ENCODE measurements around the gene KLC3.
"Not testable (repeated sequence)": the region's sequence is repeated elsewhere in the genome, so short reads cannot be mapped to it uniquely, and the experiment has no call there.

The KLC3 gene

DNA sequence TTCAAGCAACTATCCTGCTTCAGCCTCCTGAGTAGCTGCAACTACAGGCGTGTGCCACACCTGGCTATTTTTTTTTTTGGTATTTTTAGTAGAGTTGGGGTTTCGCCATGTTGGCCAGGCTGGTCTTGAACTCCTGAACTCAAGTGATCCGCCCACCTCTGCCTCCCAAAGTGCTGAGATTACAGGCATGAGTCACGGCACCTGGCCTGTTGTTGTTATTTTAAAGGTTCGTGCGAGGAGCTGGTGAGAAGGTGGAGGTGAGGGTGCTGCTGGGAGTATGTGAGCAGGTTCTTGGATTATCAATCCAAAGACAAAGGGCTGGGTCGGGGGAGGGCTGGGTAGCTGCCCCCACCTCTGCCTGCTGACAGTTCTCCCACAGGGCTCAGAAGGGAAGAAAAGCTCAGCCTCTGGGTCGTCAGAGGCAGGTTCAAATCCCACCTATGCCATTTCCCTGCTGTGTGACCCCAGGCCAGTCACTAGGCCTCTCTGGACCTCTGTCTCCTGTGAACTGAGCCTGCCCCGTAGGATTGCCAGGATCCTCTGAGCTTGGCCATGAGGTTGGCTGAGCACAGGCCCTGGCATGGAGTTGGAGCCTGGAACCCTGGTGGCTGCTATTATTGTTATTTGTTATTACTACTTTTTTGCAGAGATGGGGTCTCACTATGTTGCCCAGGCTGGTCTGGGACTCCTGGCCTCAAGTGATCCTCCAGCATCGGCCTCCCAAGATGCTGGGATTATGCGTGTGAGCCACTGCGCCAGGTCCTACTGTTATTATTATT, 19.4 kb upstream of the KLC3 start:
- DNase-seq: no peak

DNA sequence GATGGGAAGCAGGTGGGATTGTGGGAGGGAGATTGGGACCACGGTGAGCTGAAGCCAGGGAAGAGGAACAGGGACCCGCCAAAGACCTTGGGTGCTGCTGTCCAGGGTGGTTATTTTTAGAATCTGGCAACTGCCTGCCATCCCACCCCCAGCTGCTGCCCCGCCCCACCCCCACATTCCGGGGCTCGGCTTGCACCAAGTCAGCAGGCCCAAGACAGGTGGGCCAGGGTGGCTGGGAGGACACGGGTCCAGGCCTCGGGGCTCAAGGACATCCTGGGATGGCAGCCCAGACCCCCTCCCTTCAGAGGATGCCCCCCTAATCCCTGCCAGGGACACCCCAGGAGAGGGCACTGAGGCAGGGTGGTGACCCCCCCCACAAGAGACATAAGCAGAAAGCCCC, 18.7 kb upstream of the KLC3 start:
- no peak for DNase-seq

DNA sequence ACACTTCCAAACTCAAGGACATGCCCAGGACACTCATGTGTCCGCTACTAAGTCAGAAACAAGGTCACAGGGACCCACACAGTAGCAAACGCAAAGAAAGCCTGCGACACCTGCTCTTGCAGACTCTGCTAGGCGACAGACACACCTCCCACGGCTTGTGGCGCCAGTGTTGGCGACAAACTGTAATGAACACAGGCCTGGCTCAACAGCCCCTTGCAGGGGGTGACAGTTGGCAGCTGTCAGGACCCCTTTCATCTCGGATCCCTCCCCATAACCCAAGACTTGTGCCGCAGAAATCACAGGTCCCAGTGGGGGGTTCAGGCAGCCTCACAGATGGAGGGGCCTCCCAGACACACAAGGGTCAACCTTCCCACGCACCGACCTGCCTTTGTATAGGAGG, 18.2 kb upstream of the KLC3 start:
- no peak for DNase-seq

DNA sequence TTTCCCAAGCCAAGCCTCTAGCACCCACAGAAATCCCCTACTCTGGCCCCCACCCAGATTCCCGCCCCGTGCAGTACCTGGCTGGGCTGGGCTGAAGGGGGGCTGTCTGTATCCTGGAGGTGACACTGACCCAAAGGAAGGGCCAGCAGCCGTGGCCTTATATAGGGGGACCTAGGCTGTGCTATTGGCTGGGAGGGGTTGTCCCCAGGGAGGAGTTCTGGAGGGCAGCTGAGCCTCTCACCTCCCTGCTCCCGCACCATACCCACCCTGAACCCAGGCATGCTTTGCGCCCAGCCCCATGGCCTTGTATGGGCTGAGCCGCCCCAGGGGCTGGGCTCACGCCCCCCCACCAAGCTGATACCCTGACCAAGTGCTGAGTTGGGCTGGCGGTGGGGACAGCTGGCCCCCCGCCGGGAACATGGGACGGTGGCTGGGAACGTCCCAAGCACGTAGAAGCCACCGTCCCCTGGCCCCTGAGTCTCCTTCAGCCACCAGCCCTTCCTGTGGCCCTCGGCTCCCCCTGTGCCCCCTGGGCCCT, 17.7 kb upstream of the KLC3 start, which contains the start of gene CKM:
Gene CKM, minus strand, starts transcription at position 132 of the 538 bp plus-strand sequence. CDS start 3,162 bp downstream, outside the sequence.
- DNase-seq: no peak

DNA sequence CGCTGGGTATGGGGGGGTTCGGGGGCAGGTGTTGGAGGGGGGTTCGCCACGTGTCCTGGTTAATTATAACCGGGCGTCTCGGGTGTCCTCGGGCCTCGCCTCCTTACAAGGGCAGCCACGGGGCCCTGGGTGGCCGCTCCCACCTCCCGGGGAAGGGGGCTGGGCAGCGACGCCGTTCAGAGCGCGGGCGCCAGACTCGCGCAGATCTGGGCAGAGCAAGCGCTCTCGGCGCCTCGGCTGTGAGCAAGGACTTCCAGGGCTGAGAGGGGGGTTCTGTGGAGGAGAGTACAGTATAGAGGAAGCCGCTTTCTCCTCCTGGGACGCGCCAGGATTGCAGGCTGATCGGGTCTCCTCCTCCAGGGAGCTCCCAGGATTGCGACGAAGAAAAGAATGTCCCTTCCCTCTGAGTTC, 16.9 kb upstream of the KLC3 start:
- DNase-seq: no peak

DNA sequence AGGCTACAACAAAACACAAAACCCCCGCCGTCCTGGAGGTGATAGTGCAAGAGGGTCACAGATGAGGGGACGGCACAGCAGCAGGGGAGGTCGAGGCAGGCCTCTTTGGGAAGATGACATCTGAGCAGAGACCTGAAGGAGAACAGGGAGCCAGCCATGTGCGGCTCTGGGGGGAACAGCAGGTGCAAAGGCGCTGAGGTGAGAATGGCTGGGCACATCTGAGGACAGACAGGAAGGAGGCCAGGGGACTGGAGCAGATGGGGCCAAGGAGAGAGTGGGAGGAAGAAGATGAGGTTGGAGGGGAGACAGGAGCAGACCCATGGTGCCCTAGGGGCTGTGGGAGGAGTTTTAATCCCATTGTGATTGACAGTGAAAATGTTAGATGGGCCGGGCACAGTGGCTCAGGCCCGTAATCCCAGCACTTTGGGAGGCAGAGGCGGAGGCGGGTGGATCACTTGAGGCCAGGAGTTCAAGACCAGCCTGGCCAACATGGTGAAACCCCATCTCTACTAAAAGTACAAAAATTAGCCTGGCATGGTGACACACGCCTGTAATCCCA, 16.1 kb upstream of the KLC3 start:
- no peak for DNase-seq

DNA sequence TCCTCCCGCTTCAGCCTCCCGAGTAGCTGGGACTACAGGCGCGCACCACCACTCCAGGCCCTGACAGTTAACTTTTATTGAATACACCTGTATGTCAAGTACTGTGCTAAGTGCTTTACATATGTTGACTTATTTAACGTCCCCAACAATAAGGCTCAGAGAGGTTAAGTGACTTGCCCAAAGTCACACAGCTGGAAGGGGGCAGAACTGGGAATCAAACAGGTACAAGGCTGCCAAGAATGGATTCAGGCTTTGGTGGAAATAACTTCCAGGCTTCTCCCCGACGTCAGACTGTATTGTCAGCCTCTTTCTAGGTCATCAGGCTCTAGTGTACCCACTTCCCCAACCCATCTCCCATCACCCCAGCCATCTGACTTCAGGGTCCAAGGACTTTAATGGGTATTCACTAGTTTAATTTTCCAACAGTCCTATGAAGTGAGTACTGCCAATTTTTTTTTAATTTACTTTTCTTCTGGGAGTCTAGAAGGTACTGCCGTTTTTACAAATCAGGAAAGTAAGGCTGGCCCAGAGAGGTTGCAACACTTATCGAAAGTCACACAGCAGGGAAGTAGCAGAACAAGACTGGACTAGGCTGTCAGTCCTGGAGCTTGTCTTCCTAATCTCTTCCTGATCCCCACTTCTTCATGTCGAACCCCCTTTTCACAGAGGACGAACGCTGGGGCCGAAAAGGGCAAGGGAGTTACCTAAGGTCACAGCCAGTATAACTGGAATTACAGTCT, 13.0 kb upstream of the KLC3 start:
- DNase-seq: no peak

DNA sequence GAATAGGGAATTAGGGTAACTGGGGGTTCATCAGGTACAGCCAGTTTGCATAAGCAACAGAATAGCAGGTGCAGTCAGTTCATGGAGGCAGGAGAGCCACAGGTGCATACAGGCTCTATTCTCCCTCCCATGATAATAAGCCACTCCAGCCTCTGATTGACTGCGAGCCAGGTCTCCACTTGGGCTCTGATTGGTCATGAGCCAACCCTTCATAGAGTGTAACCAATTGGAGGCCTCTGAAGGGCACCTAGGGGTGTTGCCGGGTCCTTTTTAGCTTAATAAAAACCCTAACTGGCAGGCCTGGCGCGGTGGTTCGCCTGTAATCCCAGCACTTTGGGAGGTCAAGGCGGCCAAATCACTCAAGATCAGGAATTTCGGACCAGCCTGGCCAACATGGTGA, 9.1 kb upstream of the KLC3 start:
- DNase-seq: no peak

DNA sequence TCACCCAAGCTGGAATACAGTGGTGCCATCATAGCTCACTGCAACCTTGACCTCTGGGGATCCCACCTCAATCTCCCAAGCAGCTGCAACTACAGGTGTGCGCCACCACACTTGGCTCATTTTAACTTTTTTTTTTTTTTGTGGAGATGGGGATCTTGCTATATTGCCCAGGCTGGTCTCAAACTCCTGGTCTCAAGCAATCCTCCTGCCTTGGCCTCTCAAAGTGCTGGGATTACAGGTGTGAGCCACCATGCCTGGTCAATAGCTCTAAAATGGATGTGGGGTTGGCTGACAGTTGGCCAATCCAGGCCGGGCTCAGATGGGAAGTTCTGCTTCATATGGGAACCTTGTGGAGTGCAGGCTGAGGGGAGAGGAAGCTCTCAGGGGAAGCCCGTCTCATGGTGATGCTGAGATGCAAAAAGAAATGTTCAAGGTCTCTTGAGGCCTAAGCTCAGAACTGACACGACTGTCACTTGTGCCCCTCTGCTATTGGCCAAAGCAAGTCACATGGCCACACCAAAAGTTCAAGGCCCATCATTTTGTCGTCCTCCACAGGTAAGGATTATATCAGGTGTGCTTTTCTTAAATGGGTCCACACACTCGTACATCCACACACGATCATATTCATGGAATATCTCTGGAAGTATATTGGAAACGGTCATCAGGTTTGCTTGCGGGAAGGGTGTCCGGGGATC, 6.8 kb upstream of the KLC3 start:
- no peak for DNase-seq

DNA sequence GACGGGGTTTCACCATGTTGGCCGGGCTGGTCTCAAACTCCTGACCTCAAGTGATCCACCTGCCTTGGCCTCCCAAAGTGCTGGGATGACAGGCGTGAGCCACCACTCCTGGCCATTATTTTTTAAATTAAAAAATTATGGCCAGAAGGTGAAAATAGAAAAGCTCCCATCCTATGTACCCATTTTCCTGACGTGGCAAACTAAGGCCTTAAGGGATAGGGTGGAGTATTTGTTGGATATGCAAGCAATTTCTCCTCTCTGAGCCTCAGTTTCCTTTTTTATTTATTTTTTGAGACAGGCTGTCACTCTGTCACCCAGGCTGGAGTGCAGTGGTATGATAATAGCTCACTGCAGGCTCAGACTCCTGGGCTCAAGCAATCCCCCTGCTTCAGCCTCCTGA, 5.7 kb upstream of the KLC3 start:
- not testable (repeated sequence) for DNase-seq

DNA sequence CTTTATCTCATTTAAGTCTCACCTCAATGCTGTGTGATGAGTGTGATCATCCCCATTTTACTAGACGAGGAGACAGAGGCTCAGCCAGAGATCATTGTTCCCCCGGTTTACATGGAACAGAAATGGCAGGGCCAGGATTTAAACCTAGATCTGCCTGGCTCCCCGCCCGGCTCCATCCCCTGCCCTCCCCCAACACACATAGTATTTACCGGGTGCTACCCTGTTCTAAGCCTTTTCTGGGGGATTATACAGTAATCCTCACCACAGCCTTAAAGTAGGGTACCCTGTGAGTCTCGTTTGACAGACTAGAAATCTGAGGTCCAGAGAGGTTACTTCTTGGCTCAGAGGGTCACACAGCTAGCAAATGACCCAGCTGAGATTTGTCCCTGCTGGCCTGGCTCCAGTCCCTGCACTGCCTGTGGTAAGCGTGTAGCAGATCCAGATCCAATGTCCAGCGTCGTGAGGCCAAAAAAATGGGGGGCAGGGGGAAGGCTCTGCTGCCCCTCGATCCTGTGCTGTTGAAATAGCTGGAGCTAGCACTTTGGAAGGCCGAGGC, 3.8 kb upstream of the KLC3 start:
- DNase-seq: no peak

DNA sequence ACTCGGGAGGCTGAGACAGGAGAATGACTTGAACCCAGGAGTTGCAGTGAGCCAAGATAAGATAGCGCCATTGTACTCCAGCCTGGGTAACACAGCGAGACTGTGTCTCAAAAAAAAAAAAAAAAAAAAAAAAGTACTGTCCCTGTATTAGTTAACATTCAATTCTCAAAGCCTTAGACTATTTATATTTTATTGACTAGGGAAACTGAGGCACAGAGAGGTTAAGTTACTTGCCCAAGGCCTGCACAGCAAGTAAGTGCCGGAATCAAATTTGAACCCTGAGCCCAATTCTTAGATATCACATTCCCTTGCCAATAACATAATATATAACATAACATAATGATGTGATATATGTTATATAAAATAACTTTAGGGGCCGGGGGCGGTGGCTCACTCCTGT, 921 bp upstream of the KLC3 start:
- no peak for DNase-seq

DNA sequence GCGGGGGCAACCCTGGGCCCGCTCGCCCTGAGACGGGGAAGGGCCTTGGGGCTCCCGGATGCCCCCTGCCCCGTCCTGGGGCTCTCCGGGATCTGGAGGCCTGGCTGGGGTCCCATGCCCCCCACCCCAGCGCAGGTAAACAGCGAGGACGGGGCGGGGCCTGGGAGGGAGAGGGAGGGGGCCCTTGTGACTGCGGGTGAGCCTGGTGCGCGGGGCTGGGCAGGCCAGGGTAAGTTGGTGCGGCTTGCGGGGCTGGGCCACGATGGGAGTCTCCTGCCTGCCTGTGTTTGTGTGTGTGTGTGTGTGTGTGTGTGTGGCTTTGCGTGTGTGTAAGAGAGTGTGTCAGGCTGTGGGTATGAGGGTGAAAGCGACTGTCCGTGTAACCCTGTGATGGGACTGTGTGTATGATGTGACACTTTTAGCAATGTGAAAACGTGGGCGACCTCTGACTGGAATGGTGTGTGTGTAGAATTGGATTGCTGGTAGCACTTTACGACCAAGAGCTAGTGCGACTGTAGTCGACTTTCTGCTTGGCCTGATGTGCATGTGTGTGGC, 426 bp downstream of the KLC3 start:
- DNase-seq: no peak

DNA sequence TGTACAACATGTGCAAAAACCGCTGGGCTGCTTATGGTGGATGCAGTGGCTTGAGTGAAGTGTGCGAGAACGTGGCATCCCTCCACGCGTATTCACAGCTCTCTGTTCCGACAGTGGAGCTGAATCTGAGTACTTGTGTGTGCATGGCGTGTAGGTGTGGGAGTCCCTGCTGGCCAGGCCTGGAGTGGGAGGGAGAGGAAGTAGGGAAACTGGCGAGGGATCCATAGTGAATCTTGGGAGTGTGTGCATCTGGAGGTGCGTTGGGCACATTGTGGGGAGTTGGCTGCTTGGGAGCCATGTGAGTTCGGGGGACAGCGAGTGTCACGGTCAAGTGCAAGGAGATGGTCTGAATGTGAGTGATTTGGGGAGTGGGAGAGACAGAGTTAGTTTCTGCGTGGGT, 2.4 kb downstream of the KLC3 start:
- no peak for DNase-seq

DNA sequence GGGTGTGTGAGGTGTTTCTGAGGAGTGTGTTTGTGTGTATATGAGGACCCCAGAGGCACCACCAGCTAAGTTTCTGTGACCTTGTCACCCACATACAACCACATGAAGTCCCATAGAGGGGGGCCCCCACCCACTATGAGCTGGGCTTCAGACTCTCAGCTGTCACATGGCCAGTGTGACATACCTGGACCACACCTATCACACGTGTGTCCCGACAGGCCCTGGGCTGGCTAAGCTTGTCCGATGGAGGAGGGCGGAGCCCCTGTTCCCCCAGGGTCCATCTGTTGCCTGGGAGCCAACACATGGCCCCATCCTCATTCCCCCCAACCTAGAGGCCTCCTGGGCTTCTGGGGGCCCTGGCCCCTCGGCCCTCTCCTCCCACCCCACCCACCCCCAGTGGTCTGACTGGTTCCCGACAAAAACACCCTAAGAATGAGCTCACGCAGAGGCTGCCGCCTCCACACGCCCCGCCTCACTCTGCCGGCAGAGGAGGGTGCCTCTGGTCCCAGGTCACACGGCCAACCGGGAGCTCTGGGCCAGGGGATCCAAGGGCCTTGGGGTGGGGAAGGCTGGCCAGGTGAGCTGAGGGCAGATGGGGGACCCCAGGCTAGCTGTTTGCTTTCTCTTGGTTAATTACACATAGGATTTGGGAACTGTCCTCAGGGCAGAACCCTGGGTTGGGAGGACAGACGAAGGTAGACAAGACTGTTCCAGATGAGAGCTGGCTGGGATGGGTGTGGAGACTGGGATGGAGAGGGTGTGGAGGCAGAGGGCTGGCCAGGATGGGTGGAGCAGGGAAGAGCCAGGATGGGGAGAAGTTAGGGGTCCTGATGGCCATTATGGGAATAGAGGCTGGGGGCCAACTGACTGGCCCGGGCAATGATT, 4.3 kb downstream of the KLC3 start:
- no peak for DNase-seq

DNA sequence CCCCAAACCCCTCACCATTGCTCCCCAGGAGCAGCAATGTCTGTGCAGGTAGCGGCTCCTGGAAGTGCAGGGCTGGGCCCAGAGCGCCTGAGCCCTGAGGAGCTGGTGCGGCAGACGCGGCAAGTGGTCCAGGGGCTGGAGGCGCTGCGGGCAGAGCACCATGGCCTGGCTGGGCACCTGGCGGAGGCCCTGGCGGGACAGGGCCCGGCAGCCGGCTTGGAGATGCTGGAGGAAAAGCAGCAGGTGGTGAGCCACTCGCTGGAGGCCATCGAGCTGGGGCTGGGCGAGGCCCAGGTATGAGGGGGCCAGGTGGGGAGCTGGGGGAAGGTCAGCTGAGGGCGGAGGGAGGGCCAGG, 4.9 kb downstream of the KLC3 start:
- DNase-seq: no peak

DNA sequence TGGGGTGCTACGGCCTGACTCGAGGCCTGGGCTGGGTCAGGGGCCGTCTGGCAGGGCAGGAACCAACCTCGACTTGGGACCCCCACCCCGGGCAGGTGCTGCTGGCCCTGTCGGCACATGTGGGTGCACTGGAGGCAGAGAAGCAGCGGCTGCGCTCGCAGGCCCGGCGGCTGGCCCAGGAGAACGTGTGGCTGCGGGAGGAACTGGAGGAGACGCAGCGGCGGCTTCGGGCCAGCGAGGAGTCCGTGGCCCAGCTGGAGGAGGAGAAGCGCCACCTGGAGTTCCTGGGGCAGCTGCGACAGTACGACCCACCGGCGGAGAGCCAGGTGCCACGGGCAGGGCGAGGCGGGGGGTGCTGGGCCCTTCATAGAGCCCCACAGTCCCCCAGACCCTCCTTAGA, 5.9 kb downstream of the KLC3 start:
- DNase-seq: no peak

DNA sequence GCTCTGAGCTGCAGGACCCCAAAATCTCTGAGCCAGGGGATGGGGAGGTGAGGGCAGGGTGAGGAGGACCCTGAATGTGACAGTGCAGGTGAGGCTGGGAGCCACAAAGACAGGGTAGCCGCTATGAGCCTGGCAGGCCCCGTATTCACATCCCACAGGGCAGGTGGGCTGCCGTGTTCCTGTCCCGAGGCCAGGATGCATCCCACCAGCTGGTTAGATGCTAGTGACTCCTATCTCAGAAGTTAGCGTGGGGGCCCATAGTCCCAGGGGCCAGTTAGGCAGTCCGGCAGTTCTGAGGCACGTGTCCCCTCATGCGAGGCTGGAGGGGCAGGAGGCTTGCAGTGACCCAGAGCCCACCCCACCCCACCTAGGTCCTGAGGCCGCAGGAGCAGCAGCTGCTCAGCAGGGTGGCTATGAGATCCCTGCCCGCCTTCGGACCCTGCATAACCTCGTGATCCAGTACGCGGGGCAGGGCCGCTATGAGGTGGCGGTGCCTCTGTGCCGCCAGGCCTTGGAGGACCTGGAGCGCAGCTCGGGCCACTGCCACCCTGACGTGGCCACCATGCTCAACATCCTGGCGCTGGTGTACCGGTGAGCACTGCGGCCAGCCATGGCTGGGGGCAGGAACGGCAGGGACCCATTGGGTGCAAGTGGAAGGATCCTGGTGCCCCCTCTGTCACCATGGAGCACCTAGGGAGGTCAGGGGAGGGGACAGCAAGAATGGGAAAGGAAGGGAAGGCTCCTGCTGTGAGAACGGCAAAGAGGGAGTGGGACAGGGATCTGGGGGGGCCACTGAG, 7.2 kb downstream of the KLC3 start:
- no peak for DNase-seq

DNA sequence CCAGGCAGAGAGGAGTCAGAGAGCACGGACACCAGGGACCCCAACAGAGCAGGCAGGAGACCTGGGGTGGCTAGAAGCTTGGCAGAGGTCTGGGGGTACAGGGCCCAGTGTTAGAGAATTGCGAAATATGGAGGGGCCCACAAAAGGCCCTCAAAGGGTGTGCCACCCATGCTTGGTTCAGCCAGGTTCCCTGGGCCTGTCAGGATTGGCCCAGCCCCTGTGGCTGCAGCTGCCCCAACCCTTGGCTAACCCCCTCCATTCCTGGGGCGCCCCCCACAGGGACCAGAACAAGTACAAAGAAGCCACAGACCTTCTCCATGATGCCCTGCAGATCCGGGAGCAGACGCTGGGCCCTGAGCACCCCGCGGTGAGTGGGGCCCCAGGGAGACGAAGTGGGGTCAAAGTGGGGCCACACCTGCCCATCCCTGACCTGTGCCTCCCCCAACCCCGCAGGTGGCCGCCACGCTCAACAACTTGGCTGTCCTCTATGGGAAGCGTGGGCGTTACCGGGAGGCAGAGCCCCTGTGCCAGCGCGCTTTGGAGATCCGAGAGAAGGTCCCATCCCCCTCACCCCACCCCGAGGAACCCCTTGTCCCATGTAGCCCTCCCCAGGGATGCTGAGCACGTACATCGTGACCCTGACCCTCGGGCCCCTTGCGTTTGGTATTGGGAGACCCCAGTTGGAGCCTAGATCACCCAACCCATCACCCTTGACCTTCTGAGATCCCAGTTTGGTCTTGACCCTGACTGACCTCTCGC, 8.0 kb downstream of the KLC3 start:
- DNase-seq: no peak

DNA sequence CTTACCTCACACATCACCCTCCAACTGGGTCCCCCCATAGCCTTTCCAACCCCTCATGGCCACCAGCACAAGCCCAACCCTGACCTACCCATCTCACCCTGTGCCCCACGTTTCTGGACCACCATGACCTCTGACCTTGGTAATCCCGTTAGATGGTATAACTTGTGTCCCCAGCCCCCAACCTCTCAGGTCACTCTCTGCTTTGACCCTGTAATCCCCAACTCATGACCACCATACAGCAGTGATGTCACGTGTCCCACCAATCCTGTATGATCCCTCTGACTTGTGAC, 8.5 kb downstream of the KLC3 start:
- DNase-seq: no peak

All from fibroblast of skin of back (primary cell).